ENCODE results near the gene CACNA1C.

The CACNA1C gene

GRCh38 chr12:2142068-2142467, 89.3 kb downstream of the CACNA1C start:
- no peak for DNase-seq

GRCh38 chr12:2144951-2145350, 92.2 kb downstream of the CACNA1C start:
- DNase-seq: no peak

GRCh38 chr12:2145433-2145998, 92.7 kb downstream of the CACNA1C start:
- peak; percentile 21 for DNase-seq

GRCh38 chr12:2147335-2147734, 94.5 kb downstream of the CACNA1C start:
- DNase-seq: no peak

- no peak for DNase-seq
Measured at GRCh38 chr12:2149091-2149490, 96.3 kb downstream of the CACNA1C start.

GRCh38 chr12:2150833-2151232, 98.0 kb downstream of the CACNA1C start:
- no peak for DNase-seq

- DNase-seq: no peak
Measured at GRCh38 chr12:2151391-2151790, 98.6 kb downstream of the CACNA1C start.

GRCh38 chr12:2152134-2152533, 99.3 kb downstream of the CACNA1C start:
- DNase-seq: no peak

- no peak for DNase-seq
Measured at GRCh38 chr12:2154050-2154449, 101.3 kb downstream of the CACNA1C start.

GRCh38 chr12:2154521-2154920, 101.7 kb downstream of the CACNA1C start:
- no peak for DNase-seq

- no peak for DNase-seq
Measured at GRCh38 chr12:2156333-2156732, 103.5 kb downstream of the CACNA1C start.

GRCh38 chr12:2160043-2160442, 107.3 kb downstream of the CACNA1C start:
- no peak for DNase-seq

GRCh38 chr12:2161473-2161872, 108.7 kb downstream of the CACNA1C start:
- no peak for DNase-seq

- no peak for DNase-seq
Measured at GRCh38 chr12:2163177-2163941, 110.6 kb downstream of the CACNA1C start.

GRCh38 chr12:2165021-2165420, 112.2 kb downstream of the CACNA1C start:
- DNase-seq: no peak

GRCh38 chr12:2165927-2166326, 113.1 kb downstream of the CACNA1C start:
- no peak for DNase-seq

GRCh38 chr12:2166696-2167095, 113.9 kb downstream of the CACNA1C start:
- DNase-seq: no peak

- DNase-seq: no peak
Measured at GRCh38 chr12:2167231-2167630, 114.4 kb downstream of the CACNA1C start.

GRCh38 chr12:2168808-2169207, 116.0 kb downstream of the CACNA1C start:
- DNase-seq: no peak

GRCh38 chr12:2169489-2169888, 116.7 kb downstream of the CACNA1C start:
- DNase-seq: no peak

- no peak for DNase-seq
Measured at GRCh38 chr12:2169940-2170339, 117.2 kb downstream of the CACNA1C start.

- DNase-seq: no peak
Measured at GRCh38 chr12:2170376-2170775, 117.6 kb downstream of the CACNA1C start.

- DNase-seq: peak; percentile 74
Measured at GRCh38 chr12:2171672-2172426, 119.1 kb downstream of the CACNA1C start.

Data from NCI-H524 treated with DMSO at 0.1 percent for 48 hours (cell line).